Activated T-helper 9 cell treated with anti-CD3 and anti-CD28 coated beads, Interleukin-2, amount 50 U/mL, for 16 hours (primary cell): ENCODE results near the gene NUP155.
A peak's percentile ranks its signal among the peaks of the same experiment; 100 is the strongest.
"Not testable (repeated sequence)": the region's sequence is repeated elsewhere in the genome, so short reads cannot be mapped to it uniquely, and the experiment has no call there.

ENCODE experiments used
- DNase-seq: peaks from one replicate; pipeline ENCODE4 v3.0.0-alpha.2; 2020; ENCODE audit warnings: low read depth

NUP155 gene

DNA sequence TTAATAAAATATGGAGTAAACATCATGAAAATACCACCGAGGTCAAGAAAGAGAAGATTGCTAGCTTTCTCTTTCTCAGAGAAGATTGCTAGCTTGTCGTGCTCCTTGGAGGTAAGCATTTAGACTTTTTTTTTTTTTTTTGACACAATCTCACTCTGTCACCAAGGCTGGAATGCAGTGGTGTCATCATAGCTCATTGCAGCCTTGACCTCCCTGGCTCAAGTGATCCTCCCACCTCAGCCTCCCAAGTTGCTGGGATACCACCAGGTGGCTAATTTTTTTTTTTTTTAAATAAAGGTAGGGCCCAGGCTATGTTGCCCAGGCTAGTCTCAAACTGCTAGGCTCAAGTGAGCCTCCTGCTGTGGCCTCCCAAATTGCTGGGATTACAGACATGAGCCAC lies 95.4 kb downstream of the NUP155 start:
- DNase-seq: no peak

DNA sequence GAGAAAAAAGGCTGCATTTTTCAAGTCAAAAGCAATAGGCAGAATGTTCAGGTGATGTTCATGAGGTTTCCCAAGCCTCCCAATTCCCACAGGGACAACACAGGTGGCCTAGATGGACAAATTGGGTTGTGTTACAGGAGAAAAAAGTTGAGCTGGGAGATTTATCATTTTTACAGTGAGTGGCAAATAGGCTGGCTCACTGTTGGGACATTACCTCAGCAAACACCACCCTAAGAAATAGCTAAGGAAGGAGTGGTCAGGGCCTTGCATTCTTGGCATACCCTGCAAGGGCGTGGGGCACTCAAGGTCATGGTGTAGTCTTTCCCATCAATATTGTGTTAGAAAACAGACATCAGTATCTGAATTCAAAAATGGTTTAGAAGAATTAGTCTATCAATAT lies 98.4 kb downstream of the NUP155 start:
- DNase-seq: no peak

DNA sequence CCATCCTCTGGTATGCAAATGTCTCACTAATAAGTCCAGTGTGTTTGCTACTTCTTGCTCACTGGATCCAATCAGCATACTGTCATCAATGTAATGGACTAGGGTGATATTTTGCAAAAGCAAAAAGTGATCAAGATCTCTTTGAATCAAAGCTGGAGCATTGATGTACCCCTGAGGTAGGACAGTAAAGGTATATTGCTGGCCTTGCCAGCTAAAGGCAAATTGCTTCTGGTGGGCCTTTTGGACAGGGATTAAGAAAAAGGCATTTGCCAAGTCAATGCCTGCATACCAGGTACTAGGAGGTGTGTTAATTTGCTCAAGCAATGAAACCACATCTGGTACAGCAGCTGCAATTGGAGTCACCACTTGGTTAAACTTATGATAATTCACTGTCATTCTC lies 102.8 kb downstream of the NUP155 start:
- not testable (repeated sequence) for DNase-seq

DNA sequence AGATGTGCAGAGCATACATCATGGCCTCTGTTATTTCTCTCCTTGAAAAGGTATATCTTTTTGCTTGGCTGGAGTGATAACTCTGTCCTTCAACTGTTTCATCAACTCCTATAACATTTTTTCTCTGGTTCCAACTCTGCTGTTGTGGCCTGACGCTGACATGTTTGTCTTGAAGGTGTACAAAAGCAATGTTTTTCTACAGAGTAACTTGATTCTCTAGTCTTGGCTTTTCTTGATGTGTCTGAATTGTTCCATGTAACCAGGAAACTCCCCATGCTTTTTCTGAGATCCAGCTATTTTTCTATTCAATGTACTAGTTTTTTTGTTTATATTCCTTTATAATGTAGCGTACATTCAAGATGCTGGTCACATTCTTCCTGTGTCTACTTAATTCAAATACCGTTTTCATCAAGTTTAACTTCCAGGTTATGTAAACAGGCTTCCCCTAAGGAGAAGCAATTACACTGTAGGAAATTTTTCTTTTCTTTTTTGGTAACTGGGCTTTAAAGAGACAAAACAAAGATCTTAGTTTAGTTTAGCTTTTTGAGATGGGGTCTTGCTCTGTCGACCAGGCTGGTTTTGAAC lies 115.0 kb downstream of the NUP155 start:
- no peak for DNase-seq

DNA sequence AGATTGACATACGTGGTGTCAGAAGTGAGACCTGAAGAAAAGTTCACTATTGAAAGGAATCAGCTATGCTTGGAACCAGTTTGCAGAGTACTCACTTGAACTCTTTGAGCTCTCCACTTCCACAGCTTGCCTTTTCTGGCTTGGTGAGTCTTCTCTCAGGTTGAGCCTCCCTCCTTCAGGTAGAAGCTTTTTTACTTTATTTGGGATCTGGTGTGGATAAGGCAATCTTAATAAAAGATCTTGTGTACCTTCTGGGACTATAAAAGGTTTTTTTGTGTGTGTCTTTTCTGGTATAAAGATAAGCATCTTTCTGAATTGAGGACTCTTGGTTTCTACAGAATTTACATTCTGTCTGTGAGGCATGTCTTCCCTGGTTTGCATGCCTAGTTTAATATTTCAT lies 116.3 kb downstream of the NUP155 start:
- DNase-seq: no peak

DNA sequence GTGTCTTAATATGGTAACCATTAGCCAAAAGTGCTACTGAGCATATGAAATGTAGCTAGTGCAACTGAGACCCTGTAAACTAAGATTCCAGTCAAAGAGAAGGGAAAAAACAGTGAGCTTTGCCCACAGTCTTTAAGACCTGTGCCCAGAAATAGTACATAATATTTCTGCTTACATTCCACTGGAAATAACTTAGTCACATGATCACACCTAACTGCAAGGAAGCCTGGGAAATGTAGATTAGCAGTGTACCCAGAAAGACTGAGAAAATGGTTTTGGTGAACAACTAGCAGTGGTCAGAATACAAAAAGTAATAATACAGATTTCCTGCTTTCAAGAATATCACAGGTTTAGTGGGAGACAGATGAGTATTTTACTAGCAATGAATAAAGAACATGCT lies 119.2 kb downstream of the NUP155 start:
- no peak for DNase-seq

DNA sequence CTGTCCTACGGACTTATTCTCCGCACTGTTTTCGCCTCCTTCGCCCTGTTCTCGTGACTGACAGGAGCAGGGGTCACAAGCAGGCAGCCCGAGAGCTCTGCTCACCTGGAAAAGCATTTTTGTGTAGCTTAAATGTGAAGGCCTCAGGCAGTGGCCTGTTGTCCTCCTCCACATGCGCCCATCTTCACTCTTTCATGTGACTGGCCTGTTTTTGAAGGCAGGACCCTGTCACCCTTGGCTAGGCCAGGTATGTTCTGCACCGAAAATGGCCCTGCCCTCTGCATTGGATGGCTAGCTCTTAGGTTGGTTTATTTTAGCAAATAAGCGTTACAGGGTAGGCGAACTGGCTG lies 121.1 kb downstream of the NUP155 start:
- DNase-seq: no peak

DNA sequence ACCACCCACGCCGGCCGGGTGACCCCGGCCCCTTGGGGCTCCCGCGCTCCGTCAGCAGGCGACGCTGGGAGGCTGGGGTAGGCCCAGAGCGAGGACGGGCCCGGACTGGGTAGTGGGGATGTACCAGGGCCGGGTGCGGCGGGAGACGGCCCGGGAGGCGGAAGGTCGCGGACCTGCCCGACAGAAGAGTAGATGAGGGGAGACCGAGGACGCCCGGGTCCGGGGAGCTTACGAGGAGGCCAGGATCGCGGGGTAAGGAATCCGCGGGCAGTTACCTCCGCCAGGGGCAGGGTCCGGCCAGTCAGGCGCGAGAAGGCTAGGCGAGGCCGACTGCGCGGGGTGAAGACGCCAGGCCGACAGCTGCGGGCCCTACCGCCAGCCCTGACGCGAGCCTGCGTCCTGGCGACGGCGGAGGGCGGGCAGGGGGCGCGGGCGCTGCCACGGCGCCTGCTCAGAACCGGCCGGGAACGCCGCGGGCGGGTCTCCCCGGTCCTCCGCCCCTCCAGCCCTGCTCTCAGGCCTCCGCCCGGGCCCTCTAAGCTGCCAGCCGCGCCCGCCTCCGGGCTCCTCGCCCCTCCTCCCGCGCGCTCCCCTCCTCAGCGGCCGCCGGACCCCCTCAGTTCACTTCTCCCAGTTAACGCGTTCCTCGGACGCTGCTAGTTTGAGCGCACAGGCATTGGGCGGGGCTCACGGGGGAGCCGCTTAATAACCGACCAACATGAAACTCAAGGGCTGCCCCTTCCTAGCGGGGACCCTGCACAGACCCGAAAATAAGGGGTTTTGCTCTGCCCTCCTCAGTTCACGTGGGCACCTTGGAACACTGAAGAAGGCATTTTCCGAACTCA lies 121.7 kb downstream of the NUP155 start, which contains the start of gene CPLANE1:
Gene CPLANE1 (minus strand): TSS at position 407 of the 845 bp plus-strand sequence. CDS start 1,678 bp downstream, outside the sequence.
- peak; percentile 24 for DNase-seq

DNA sequence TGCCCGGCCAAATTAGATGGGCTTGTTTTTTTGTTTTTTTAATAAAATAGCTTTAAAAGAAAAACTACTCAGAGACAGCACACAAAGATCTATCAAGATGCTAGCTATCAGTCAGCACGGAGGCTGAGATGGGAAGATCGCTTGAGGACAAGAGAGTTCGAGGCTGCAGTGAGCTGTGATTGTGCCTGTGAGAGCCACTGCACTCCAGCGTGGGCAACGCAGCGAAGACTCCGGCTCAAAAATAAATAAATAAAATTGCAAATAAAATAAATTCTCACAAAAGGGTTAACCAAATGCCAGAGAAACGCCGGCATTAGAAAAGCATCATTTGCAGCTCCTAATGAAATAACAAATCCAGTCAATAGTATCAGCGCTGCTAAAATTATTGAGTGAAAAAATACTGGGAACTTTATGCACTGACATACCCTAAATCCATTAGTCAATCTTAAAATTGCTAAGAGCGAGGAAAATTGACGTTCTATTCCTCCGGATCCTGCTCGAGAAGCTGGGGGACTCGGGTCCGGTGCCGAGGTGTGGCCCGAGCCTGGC lies 122.4 kb downstream of the NUP155 start:
- DNase-seq: no peak

DNA sequence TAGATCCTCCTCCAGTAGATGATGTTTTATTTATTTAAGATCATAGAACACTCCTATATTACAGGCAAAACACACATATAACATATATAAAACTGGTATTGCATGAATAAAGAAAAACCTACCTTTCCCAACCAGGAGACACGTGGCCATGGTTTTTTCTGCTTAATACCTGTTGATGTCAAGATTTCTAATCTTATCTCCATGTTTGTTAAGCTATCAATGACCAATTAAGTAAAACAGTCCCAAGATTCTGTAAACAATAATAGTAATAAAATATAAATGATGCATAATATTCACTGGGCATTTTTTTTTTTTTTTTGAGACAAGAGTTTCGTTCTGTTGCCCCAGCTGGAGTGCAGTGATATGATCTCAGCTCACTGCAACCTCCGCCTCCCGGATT lies 123.4 kb downstream of the NUP155 start:
- no peak for DNase-seq

DNA sequence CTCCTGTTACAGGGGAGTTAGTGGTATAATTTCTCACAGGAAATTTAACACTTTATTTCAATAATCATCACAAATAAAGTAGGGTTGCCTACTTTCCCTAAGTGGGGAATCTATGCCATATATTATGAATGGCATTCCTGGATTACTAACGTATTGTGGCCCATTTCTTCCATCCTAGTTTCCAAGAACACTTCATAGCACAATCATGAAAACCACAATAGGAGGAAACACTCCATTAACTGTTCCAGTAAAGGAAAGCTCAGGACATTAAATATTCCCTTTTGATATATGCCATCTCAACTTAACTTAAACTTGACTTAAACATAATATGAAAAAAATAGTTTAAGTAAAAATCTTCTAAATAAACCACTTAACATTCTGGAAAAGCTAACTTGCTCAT lies 123.9 kb downstream of the NUP155 start:
- no peak for DNase-seq
